OCI-M2 (cell line): ENCODE results near the gene CDX2.
A peak's percentile ranks its signal among the peaks of the same experiment; 100 is the strongest.
"Not testable (repeated sequence)": the region's sequence is repeated elsewhere in the genome, so short reads cannot be mapped to it uniquely, and the experiment has no call there.

ENCODE experiments used
- DNase-seq: peaks from one replicate; lab custom pipeline; 2025; ENCODE audit not compliant: unreplicated experiment; lab: John Stamatoyannopoulos, UW

Gene CDX2

GRCh38 chr13:27965740-27966640 lies 3.1 kb downstream of the CDX2 start:
- DNase-seq: no peak

GRCh38 chr13:27965343-27965739 lies 3.8 kb downstream of the CDX2 start:
- DNase-seq: no peak

GRCh38 chr13:27964741-27965323 lies 4.3 kb downstream of the CDX2 start:
- DNase-seq: no peak

GRCh38 chr13:27964206-27964605 lies 4.9 kb downstream of the CDX2 start:
- DNase-seq: not testable (repeated sequence)

GRCh38 chr13:27963491-27963890 lies 5.6 kb downstream of the CDX2 start:
- no peak for DNase-seq

GRCh38 chr13:27962982-27963381 lies 6.1 kb downstream of the CDX2 start:
- DNase-seq: no peak

GRCh38 chr13:27962128-27962841 lies 6.8 kb downstream of the CDX2 start:
- no peak for DNase-seq

GRCh38 chr13:27961227-27962085 lies 7.7 kb downstream of the CDX2 start:
- no peak for DNase-seq

GRCh38 chr13:27960362-27961226 lies 8.5 kb downstream of the CDX2 start:
- no peak for DNase-seq

- no peak for DNase-seq
Observed at GRCh38 chr13:27959976-27960361, 9.1 kb downstream of the CDX2 start.

- no peak for DNase-seq
Observed at GRCh38 chr13:27956576-27957300, 12.4 kb downstream of the CDX2 start.

- DNase-seq: no peak
Observed at GRCh38 chr13:27955014-27955591, 14.0 kb downstream of the CDX2 start.

- DNase-seq: no peak
Observed at GRCh38 chr13:27954406-27954851, 14.7 kb downstream of the CDX2 start.

- DNase-seq: peak; percentile 62
Observed at GRCh38 chr13:27953676-27954405, 15.3 kb downstream of the CDX2 start.

GRCh38 chr13:27952876-27953675 lies 16.0 kb downstream of the CDX2 start:
- no peak for DNase-seq

- no peak for DNase-seq
Observed at GRCh38 chr13:27942972-27943371, 26.1 kb downstream of the CDX2 start.

GRCh38 chr13:27933580-27934328 lies 35.4 kb downstream of the CDX2 start:
- no peak for DNase-seq
